Transverse colon (tissue), 4 donors: Measurements from ENCODE around the gene UFSP2. TPM values are rescaled to one million over a fixed set of nuclear protein-coding genes. Genes with fewer than 3 reads are reported as not detected.

Source experiments
- DNase-seq: peaks from one replicate; pipeline ENCODE4 v3.0.0-alpha.2; 2019
- H3K27ac ChIP-seq, 4 donors: fragments of 200-600 bp; sonication (generic); 2 replicates each; pipeline ENCODE4 v1.5.1; 2016 to 2018; ENCODE audit warnings: inconsistent platforms in 4 of 4
- H3K27me3 ChIP-seq: fragments of 200-600 bp; sonication (generic); 2 replicates; pipeline ENCODE4 v1.5.1; 2017; ENCODE audit warnings: inconsistent platforms
- H3K36me3 ChIP-seq, 4 donors: fragments of 200-600 bp; sonication (generic); 2 replicates each; pipeline ENCODE4 v1.5.1; 2017 to 2019; ENCODE audit warnings: inconsistent platforms in 4 of 4
- H3K4me1 ChIP-seq, 4 donors: fragments of 200-600 bp; sonication (generic); 2 replicates each; pipeline ENCODE4 v1.5.1; 2017 to 2020; ENCODE audit warnings: inconsistent platforms in 4 of 4
- H3K4me3 ChIP-seq, 4 donors: fragments of 200-600 bp; sonication (generic); 1 replicate in 1 of 4; 2 replicates in 3 of 4; pipeline versions ENCODE4 v1.5.1 to v1.6.1; 2017 to 2019; ENCODE audit warnings: inconsistent platforms in 4 of 4
- H3K9me3 ChIP-seq, 2 donors: fragments of 200-600 bp; sonication (generic); 2 replicates each; pipeline ENCODE4 v1.5.1; 2017 to 2019; ENCODE audit warnings: inconsistent platforms in 2 of 2
- CTCF ChIP-seq, 5 experiments: fragments of 200-600 bp in 3 of 5; fragments of 450-650 bp in 2 of 5; sonication (generic) in 3 of 5; IDR thresholded peaks; 1 replicate in 2 of 5; 2 replicates in 3 of 5; pipeline ENCODE4 v1.5.1; 2016 to 2017; ENCODE audit warnings: antibody characterized with exemption in 5 of 5, inconsistent platforms in 3 of 5, mild to moderate bottlenecking in 2 of 5, moderate library complexity in 1 of 5
- EP300 ChIP-seq: sonication (generic); formaldehyde crosslinking; IDR thresholded peaks from one replicate; pipeline ENCODE4 v1.6.1; 2017; ENCODE audit warnings: antibody characterized with exemption, low read depth
- POLR2A ChIP-seq: fragments of 450-650 bp; IDR thresholded peaks from one replicate; pipeline ENCODE4 v1.6.1; 2016; ENCODE audit warnings: antibody characterized with exemption, mild to moderate bottlenecking, moderate library complexity
- POLR2AphosphoS5 ChIP-seq, 3 donors: sonication (generic); formaldehyde crosslinking; IDR thresholded peaks; one replicate each; pipeline ENCODE4 v1.6.1; 2016; ENCODE audit warnings: antibody characterized with exemption in 3 of 3
- WGBS, 2 donors: methylation state at CpG; one replicate each; pipeline ENCODE4 v1.1.5; 2018; ENCODE audit warnings: low coverage in 1 of 2; 5-methylcytosine and 5-hydroxymethylcytosine counted together
- in situ Hi-C, 4 donors: fragments of 200-750 bp; cut with MboI; loops; one replicate each; pipeline versions ENCODE4 v1.15.0 to v1.15.1; 2017; ENCODE audit warnings: low sequenced_read_pairs in 3 of 4, low pct_ligation_motif_present in 1 of 4, low pct_unique_long_range_greater_than_20kb in 1 of 4
- intact Hi-C: fragments of 100-400 bp; cut with DNase I; formaldehyde crosslinking; loops from one replicate; pipeline ENCODE4 v1.15.1; 2023; ENCODE audit warnings: low total_unique reads
- total RNA-seq, 4 donors: library from RNA; depleted of rRNA; stranded (reverse); fragments of >200 nt; gene quantifications; one replicate each; pipeline ENCODE4 v1.1.0, GENCODE V29; 2016

UFSP2 gene
- total RNA-seq, 4 donors from 2014 or later: 5.2 to 48.4 (median 21.5) TPM

- Histone ChIP-seq H3K36me3 (no peaks in the 10 kb centered on the region), H3K9me3 (no peaks in the 10 kb centered on the region), H3K4me1 (peaks cover 0 to under 1% (median 0%) of the 10 kb centered on the region in 4 donors), H3K27me3 (no peaks in the 10 kb centered on the region), H3K4me3 (no peak overlapping the region), H3K27ac (no peak overlapping the region)
- intact Hi-C loops (loop anchor here (5.0 kb wide), 1 partner anchor 1167 kb away; no protein-coding TSS in a partner anchor), in situ Hi-C loops (no loop called here)
- no peak for DNase-seq
- 0% methylated on average over 1 of the region's 1 CpG for WGBS, 2 donors
- no peak for TF ChIP-seq CTCF (IDR thresholded peaks at IDR 0.05)
- TF ChIP-seq POLR2A: no peak
- no peak for TF ChIP-seq POLR2AphosphoS5 (IDR thresholded peaks at IDR 0.05)
- TF ChIP-seq EP300: no peak
Measured at GRCh38 chr4:185464887-185465286, 39.1 kb upstream of the UFSP2 start.

GRCh38 chr4:185464183-185464582 lies 38.4 kb upstream of the UFSP2 start:
- H3K9me3 ChIP-seq: no peaks in the 10 kb centered on the region
- intact Hi-C loops: no loop called here
- H3K4me3 ChIP-seq: no peak overlapping the region
- no peak for DNase-seq
- H3K36me3 ChIP-seq: no peaks in the 10 kb centered on the region
- no peak overlapping the region for H3K27ac ChIP-seq
- no peaks in the 10 kb centered on the region for H3K27me3 ChIP-seq
- H3K4me1 ChIP-seq: no peaks in the 10 kb centered on the region
- WGBS, 2 donors: 60% methylated on average over 6 of the region's 6 CpGs; no CpG with 5 or more reads in 1 of the 2 donors
- TF ChIP-seq CTCF (IDR thresholded peaks at IDR 0.05) (no peak), POLR2A (no peak), EP300 (no peak), POLR2AphosphoS5 (IDR thresholded peaks at IDR 0.05) (no peak)
- in situ Hi-C loops: no loop called here

GRCh38 chr4:185463541-185463940 lies 37.8 kb upstream of the UFSP2 start:
- no peaks in the 10 kb centered on the region for H3K36me3 ChIP-seq
- TF ChIP-seq CTCF (IDR thresholded peaks at IDR 0.05) (no peak), POLR2AphosphoS5 (IDR thresholded peaks at IDR 0.05) (no peak), POLR2A (no peak), EP300 (no peak)
- intact Hi-C loops (no loop called here), in situ Hi-C loops (no loop called here)
- no peaks in the 10 kb centered on the region for H3K27me3 ChIP-seq
- 95 to 100% methylated on average over 2 to 6 of the region's 6 CpGs for WGBS, 2 donors
- no peak overlapping the region for H3K4me3 ChIP-seq
- H3K27ac ChIP-seq: no peak overlapping the region
- no peak for DNase-seq
- H3K9me3 ChIP-seq: no peaks in the 10 kb centered on the region
- H3K4me1 ChIP-seq: no peaks in the 10 kb centered on the region

GRCh38 chr4:185461565-185461964 lies 35.8 kb upstream of the UFSP2 start:
- intact Hi-C loops (no loop called here), in situ Hi-C loops (no loop called here)
- no peaks in the 10 kb centered on the region for H3K27me3 ChIP-seq
- H3K27ac ChIP-seq: no peak overlapping the region
- H3K4me3 ChIP-seq: no peak overlapping the region
- DNase-seq: no peak
- no peaks in the 10 kb centered on the region for H3K36me3 ChIP-seq
- H3K4me1 ChIP-seq: no peaks in the 10 kb centered on the region
- WGBS, 2 donors: 87 to 100% methylated on average over 1 to 8 of the region's 8 CpGs
- TF ChIP-seq EP300 (no peak), CTCF (IDR thresholded peaks at IDR 0.05) (no peak), POLR2A (no peak), POLR2AphosphoS5 (IDR thresholded peaks at IDR 0.05) (no peak)
- H3K9me3 ChIP-seq: no peaks in the 10 kb centered on the region
